OCI-LY7 (cell line): Measurements from ENCODE around the gene C1QL4. TPM values are rescaled to one million over a fixed set of nuclear protein-coding genes. Genes with fewer than 3 reads are reported as not detected.

Experiments used
- BruUV-seq: library from RNA; stranded (reverse); fragments of 400-500 nt; replicated peaks from 2 replicates; lab custom pipeline; 2021; lab: Mats Ljungman, UMichigan
- CTCF ChIA-PET: fragments of 300-600 bp; sonication (Branson Sonifier 250); formaldehyde crosslinking; loops from one replicate; lab custom pipeline; 2022; ENCODE audit warnings: antibody characterized with exemption; ENCODE audit not compliant: unreplicated experiment; lab: Charles Lee
- POLR2A ChIA-PET: fragments of 300-600 bp; sonication (Branson Sonifier 250); formaldehyde crosslinking; loops from one replicate; lab custom pipeline; 2022; ENCODE audit warnings: antibody characterized with exemption; lab: Charles Lee
- DNase-seq: peaks from one replicate; pipeline ENCODE4 v3.0.0-alpha.2; 2015; ENCODE audit warnings: low spot score
- H2AFZ ChIP-seq: fragments of 200-600 bp; sonication (generic), shearing (Covaris generic); 2 replicates; pipeline ENCODE4 v1.6.1; 2014; ENCODE audit warnings: mild to moderate bottlenecking, antibody characterized with exemption, low read length, moderate library complexity
- H3K27ac ChIP-seq: fragments of 200-600 bp; sonication (generic); 2 replicates; pipeline ENCODE4 v1.5.1; 2014; ENCODE audit warnings: mixed run types, low read depth, mild to moderate bottlenecking, moderate library complexity, low read length, inconsistent platforms; ENCODE audit not compliant: poor library complexity, severe bottlenecking
- H3K36me3 ChIP-seq: fragments of 200-600 bp; sonication (generic); 2 replicates; pipeline ENCODE4 v1.6.1; 2014; ENCODE audit warnings: mild to moderate bottlenecking, antibody characterized with exemption, low read length, moderate library complexity, mixed read lengths; ENCODE audit not compliant: insufficient read depth
- H3K4me1 ChIP-seq: fragments of 200-600 bp; sonication (generic); 2 replicates; pipeline ENCODE4 v1.5.1; 2014; ENCODE audit warnings: mild to moderate bottlenecking, low read length; ENCODE audit not compliant: insufficient read depth, poor library complexity, severe bottlenecking
- H3K4me2 ChIP-seq: fragments of 200-600 bp; sonication (generic); 2 replicates; pipeline ENCODE4 v1.6.1; 2014; ENCODE audit warnings: mild to moderate bottlenecking, low read length
- H3K4me3 ChIP-seq: fragments of 200-600 bp; sonication (generic); 2 replicates; pipeline ENCODE4 v1.5.1; 2014; ENCODE audit warnings: mild to moderate bottlenecking, low read depth, low read length; ENCODE audit not compliant: poor library complexity, severe bottlenecking
- H3K79me2 ChIP-seq: fragments of 200-600 bp; sonication (generic); 2 replicates; pipeline ENCODE4 v1.6.1; 2016; ENCODE audit warnings: low read depth, mild to moderate bottlenecking, low read length, moderate library complexity, mixed read lengths; ENCODE audit not compliant: insufficient read depth
- H3K9me2 ChIP-seq: fragments of 200-600 bp; sonication (generic); 2 replicates; pipeline ENCODE4 v1.6.1; 2016; ENCODE audit warnings: mild to moderate bottlenecking, low read length, mixed read lengths; ENCODE audit not compliant: insufficient read depth
- H3K9me3 ChIP-seq: fragments of 200-600 bp; sonication (generic); 2 replicates; pipeline ENCODE4 v1.6.1; 2014; ENCODE audit warnings: mild to moderate bottlenecking, mixed run types, low read length, mixed read lengths
- H4K20me1 ChIP-seq: fragments of 200-600 bp; sonication (generic); 2 replicates; pipeline ENCODE4 v1.6.1; 2014; ENCODE audit warnings: mild to moderate bottlenecking, antibody characterized with exemption, low read length, moderate library complexity, mixed read lengths; ENCODE audit not compliant: insufficient read depth
- EZH2phosphoT487 ChIP-seq: fragments of 200-600 bp; sonication (generic); IDR thresholded peaks from 2 replicates; pipeline ENCODE4 v1.6.1; 2018; ENCODE audit warnings: low read depth, borderline replicate concordance, mild to moderate bottlenecking, mixed run types, antibody characterized with exemption, low read length, moderate library complexity, mixed read lengths
- intact Hi-C: fragments of 100-400 bp; cut with micrococcal nuclease; formaldehyde crosslinking; loops from one replicate; pipeline ENCODE4 v1.10.0; 2022; ENCODE audit not compliant: unreplicated experiment
- total RNA-seq, 2 experiments: library from RNA; depleted of rRNA in 1 of 2; stranded (reverse); fragments of >200 nt in 1 of 2; shearing (Covaris generic) in 1 of 2; gene quantifications; 2 replicates each; pipeline ENCODE4 v1.2.3, GENCODE V29; 2014 to 2022
- TF ChIP-seq, protein P1 (sequence below): fragments of 200-600 bp; sonication (generic); conservative IDR thresholded peaks from 2 replicates; pipeline ENCODE4 v1.5.1; 2014; ENCODE audit warnings: mild to moderate bottlenecking, antibody characterized with exemption, low read length, moderate library complexity, mixed read lengths

C1QL4 gene
- total RNA-seq, 2 experiments from 2014 or later = 0.19 TPM; not detected in 1

DNA sequence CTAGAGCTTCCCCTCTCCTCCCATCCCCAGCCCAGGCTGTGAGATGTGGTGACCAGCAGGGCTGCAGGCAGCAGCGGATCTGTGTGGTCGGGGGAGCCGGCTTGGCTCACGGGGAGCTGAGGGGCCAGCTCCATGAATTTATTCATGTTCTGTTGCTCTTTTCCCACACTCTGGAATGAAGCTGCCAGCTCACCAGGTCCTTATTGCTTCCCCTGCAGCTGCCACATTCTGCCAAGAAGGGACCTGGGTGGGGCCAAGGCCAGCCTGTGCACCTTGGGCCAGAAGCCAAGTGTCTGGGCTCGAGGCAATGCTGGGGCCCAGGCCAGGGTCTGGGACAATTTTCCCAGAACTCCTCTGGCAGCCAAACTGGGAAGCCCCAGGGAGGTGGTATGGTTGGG, 2.5 kb upstream of the C1QL4 start:
- no peak for DNase-seq
- Histone ChIP-seq H3K4me1 (peaks cover 30% of the 10 kb centered on the region), H3K27ac (no peak overlapping the region), H3K9me2 (no peaks in the 10 kb centered on the region), H3K9me3 (no peaks in the 10 kb centered on the region), H3K79me2 (no peaks in the 10 kb centered on the region), H3K4me2 (no peak overlapping the region), H4K20me1 (no peaks in the 10 kb centered on the region), H3K36me3 (no peaks in the 10 kb centered on the region), H2AFZ (no peak overlapping the region), H3K4me3 (no peak overlapping the region)
- CTCF ChIA-PET = interaction anchor here (0.5 kb wide), 1 partner anchor 11 kb away, joined by 3 read pairs; no protein-coding TSS in a partner anchor
- BruUV-seq = no TSS peak
- POLR2A ChIA-PET = no interaction called here
- intact Hi-C loops = no loop called here
- TF ChIP-seq EZH2phosphoT487 = no peak
- TF ChIP-seq, protein P1, sequence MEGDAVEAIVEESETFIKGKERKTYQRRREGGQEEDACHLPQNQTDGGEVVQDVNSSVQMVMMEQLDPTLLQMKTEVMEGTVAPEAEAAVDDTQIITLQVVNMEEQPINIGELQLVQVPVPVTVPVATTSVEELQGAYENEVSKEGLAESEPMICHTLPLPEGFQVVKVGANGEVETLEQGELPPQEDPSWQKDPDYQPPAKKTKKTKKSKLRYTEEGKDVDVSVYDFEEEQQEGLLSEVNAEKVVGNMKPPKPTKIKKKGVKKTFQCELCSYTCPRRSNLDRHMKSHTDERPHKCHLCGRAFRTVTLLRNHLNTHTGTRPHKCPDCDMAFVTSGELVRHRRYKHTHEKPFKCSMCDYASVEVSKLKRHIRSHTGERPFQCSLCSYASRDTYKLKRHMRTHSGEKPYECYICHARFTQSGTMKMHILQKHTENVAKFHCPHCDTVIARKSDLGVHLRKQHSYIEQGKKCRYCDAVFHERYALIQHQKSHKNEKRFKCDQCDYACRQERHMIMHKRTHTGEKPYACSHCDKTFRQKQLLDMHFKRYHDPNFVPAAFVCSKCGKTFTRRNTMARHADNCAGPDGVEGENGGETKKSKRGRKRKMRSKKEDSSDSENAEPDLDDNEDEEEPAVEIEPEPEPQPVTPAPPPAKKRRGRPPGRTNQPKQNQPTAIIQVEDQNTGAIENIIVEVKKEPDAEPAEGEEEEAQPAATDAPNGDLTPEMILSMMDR = no peak

DNA sequence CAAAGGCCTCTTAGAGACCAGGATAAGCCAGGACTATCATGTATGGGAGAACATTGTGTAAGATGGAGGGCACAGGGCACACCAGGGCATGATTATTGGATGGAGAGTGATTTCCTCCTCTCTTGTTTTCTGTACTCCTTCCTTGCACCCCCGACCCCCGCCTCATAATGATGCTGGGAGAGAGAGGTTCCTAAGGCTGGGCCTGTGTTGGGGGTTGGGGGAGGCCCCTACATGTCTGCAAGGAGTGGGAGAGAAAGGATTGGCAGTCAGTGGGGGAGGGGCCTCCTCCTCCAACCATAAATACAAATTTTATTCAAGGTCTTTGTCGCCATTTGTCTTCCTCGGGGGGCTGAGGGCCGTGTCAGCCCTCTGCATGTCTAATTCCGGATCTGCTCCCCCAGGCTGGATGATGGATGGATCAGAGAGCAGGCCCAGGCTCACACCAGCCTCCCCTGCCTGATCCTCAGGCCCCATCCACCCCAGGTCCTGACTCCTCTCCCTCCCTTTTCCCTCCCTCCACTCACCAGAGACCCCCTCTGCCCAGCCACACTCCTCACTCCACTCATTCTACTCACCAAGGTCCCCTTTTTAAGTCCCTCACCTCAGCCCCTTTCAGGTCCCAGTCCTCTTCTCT, 2.0 kb upstream of the C1QL4 start:
- H3K4me3 ChIP-seq = no peak overlapping the region
- H3K36me3 ChIP-seq = no peaks in the 10 kb centered on the region
- H4K20me1 ChIP-seq = no peaks in the 10 kb centered on the region
- no peak overlapping the region for H2AFZ ChIP-seq
- no TSS peak for BruUV-seq
- CTCF ChIA-PET = no interaction called here
- DNase-seq = no peak
- no peaks in the 10 kb centered on the region for H3K9me3 ChIP-seq
- intact Hi-C loops = no loop called here
- no peaks in the 10 kb centered on the region for H3K79me2 ChIP-seq
- H3K27ac ChIP-seq = no peak overlapping the region
- peaks cover 25% of the 10 kb centered on the region for H3K4me1 ChIP-seq
- TF ChIP-seq, protein P1 = no peak
- no peak for TF ChIP-seq EZH2phosphoT487
- POLR2A ChIA-PET = no interaction called here
- H3K4me2 ChIP-seq = no peak overlapping the region
- H3K9me2 ChIP-seq = no peaks in the 10 kb centered on the region

DNA sequence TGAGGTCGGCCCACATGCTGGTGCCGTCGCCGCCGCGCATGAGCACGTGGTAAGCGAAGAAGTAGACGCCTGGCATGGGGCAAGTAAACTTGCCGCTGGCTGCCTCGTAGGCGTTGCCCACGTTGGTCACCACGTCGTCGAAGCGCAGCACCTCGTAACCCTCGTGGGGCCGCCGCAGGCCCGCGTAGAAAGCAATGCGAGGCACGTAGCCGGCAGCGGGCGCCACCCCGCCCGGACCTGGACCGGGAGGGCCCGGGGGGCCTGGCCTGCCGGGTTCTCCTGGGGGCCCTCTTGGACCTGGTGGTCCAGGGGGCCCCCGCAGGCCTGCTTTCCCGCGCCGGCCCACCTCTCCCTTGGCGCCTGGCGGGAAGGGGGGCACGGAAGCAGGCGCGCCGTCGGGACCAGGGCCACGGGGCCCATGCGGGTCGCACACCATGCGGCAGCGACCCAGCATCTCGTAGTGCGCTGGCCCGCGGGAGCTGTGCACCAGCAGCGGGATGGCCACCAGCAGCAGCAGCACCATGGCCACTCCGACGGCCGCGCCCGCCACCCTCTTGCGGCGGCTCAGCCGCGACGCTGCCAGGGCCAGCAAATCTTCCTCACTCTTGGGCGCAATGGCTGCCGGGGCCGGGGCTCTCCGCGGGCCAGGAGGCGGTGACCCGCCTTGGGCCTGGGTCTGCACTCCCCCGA, 888 bp downstream of the C1QL4 start:
- Histone ChIP-seq H3K79me2 (no peaks in the 10 kb centered on the region), H3K9me3 (no peaks in the 10 kb centered on the region), H3K4me2 (no peak overlapping the region), H3K9me2 (no peaks in the 10 kb centered on the region), H3K4me1 (peaks cover 11% of the 10 kb centered on the region), H4K20me1 (no peaks in the 10 kb centered on the region), H3K27ac (no peak overlapping the region), H3K4me3 (no peak overlapping the region), H3K36me3 (peaks cover 7% of the 10 kb centered on the region; the same call in 1 of the 2 replicates), H2AFZ (no peak overlapping the region)
- DNase-seq = no peak
- POLR2A ChIA-PET = no interaction called here
- CTCF ChIA-PET = no interaction called here
- TF ChIP-seq, protein P1 = no peak
- no peak for TF ChIP-seq EZH2phosphoT487
- intact Hi-C loops = no loop called here
- BruUV-seq = no TSS peak
